RWPE1 (cell line): ENCODE measurements around the gene STXBP4.

Experiments
- CTCF ChIA-PET: fragments of 350-600 bp; sonication (Branson Sonifier 250); formaldehyde crosslinking; extraction: SDS; loops from one replicate; lab custom pipeline; 2021; lab: Yijun Ruan, JAX
- POLR2A ChIA-PET: fragments of 400-600 bp; formaldehyde crosslinking; extraction: SDS; loops from one replicate; lab custom pipeline; 2020; ENCODE audit warnings: antibody characterized with exemption; ENCODE audit not compliant: low non-redundant PET; lab: Yijun Ruan, JAX
- DNase-seq: peaks from one replicate; pipeline ENCODE4 v3.0.0; 2012; ENCODE audit warnings: low spot score
- H3K27ac ChIP-seq: fragments of 450-650 bp; 2 replicates; pipeline ENCODE4 v1.5.1; 2017
- TF ChIP-seq, protein P1 (sequence below): fragments of 450-650 bp; conservative IDR thresholded peaks from 2 replicates; pipeline ENCODE4 v1.5.1; 2017; ENCODE audit warnings: low read depth, mild to moderate bottlenecking

Gene STXBP4

DNA sequence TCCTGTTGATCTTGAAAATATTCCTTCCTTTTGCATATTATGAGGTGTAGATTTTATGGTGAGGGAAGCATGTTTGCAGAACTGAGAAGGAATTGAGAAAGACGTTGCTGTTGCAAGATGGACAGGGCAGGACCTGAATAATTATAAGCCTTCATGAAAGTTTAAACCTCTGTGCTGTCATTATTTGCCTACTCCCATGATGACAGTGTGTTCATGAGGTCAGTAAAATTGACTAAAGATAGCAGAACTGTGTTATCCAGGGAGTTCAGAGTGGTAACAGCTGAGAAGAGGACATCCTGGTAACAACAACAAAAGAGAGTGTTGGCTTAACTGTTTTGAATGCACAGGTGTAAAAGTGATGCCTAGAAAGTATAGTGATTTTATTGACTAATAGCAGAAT, 250.9 kb downstream of the STXBP4 start:
- POLR2A ChIA-PET = no interaction called here
- CTCF ChIA-PET = no interaction called here
- no peak for DNase-seq

DNA sequence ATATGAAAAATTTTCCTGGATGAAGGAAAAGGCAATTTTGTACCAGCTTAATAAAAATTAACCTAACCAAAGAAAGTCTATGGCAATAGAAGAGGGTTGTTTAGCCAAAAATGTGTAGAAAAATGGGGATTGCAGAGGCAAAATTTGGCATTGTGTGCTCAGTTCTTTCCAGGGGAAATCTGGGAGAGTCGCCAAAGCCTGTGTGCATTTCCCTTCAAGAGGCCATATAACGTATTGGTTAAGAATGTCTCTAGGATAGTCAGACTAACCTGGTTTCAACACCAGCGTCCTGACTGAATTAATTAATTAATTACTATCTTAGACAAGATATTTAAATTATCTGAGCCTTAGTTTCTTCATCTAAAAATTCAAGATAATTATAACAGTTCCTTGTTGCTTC, 251.4 kb downstream of the STXBP4 start:
- POLR2A ChIA-PET = no interaction called here

More for the DNA sequence above, 250.9 kb downstream of the STXBP4 start:
- TF ChIP-seq, protein P1, sequence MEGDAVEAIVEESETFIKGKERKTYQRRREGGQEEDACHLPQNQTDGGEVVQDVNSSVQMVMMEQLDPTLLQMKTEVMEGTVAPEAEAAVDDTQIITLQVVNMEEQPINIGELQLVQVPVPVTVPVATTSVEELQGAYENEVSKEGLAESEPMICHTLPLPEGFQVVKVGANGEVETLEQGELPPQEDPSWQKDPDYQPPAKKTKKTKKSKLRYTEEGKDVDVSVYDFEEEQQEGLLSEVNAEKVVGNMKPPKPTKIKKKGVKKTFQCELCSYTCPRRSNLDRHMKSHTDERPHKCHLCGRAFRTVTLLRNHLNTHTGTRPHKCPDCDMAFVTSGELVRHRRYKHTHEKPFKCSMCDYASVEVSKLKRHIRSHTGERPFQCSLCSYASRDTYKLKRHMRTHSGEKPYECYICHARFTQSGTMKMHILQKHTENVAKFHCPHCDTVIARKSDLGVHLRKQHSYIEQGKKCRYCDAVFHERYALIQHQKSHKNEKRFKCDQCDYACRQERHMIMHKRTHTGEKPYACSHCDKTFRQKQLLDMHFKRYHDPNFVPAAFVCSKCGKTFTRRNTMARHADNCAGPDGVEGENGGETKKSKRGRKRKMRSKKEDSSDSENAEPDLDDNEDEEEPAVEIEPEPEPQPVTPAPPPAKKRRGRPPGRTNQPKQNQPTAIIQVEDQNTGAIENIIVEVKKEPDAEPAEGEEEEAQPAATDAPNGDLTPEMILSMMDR = no peak
- no peak overlapping the region for H3K27ac ChIP-seq

More for the DNA sequence above, 251.4 kb downstream of the STXBP4 start:
- no peak overlapping the region for H3K27ac ChIP-seq
- TF ChIP-seq, protein P1 = no peak
- no peak for DNase-seq
- CTCF ChIA-PET = interaction anchor here (0.6 kb wide), 1 partner anchor 199 kb away, joined by 3 read pairs; no protein-coding TSS in a partner anchor
